Breast epithelium (tissue), 4 donors: ENCODE data around the gene SETD2. TPM values are rescaled to one million over a fixed set of nuclear protein-coding genes. Genes with fewer than 3 reads are reported as not detected.

ENCODE experiments used
- DNase-seq, 2 donors: peaks; one replicate each; pipeline ENCODE4 v3.0.0-alpha.2; 2019; ENCODE audit warnings: low spot score in 2 of 2
- H3K27ac ChIP-seq, 2 donors: fragments of 200-600 bp; sonication (generic) in 1 of 2; one replicate each; pipeline ENCODE4 v1.5.1; 2016 to 2019; ENCODE audit warnings: mild to moderate bottlenecking in 1 of 2
- H3K27me3 ChIP-seq, 2 donors: fragments of 200-600 bp; sonication (generic) in 1 of 2; one replicate each; pipeline versions ENCODE4 v1.5.1 to v1.6.0; 2017 to 2019; ENCODE audit warnings: control low read depth in 1 of 2, mild to moderate bottlenecking in 1 of 2
- H3K36me3 ChIP-seq: fragments of 200-600 bp; one replicate; pipeline ENCODE4 v1.5.1; 2019
- H3K4me1 ChIP-seq, 2 donors: fragments of 200-600 bp; sonication (generic); one replicate each; pipeline ENCODE4 v1.5.1; 2016 to 2019; ENCODE audit warnings: control low read depth in 1 of 2
- H3K4me3 ChIP-seq, 3 donors: fragments of 200-600 bp; sonication (generic); 1 replicate in 2 of 3; 2 replicates in 1 of 3; pipeline ENCODE4 v1.5.1; 2016 to 2019; ENCODE audit warnings: mild to moderate bottlenecking in 3 of 3, moderate library complexity in 2 of 3
- H3K9me3 ChIP-seq, 2 donors: fragments of 200-600 bp; sonication (generic) in 1 of 2; one replicate each; pipeline ENCODE4 v1.5.1; 2016 to 2019; ENCODE audit warnings: control low read depth in 1 of 2
- CTCF ChIP-seq, 3 donors: fragments of 450-650 bp; IDR thresholded peaks; one replicate each; pipeline ENCODE4 v1.5.1; 2016 to 2017; ENCODE audit warnings: antibody characterized with exemption in 3 of 3, mild to moderate bottlenecking in 3 of 3, moderate library complexity in 3 of 3
- POLR2A ChIP-seq: fragments of 450-650 bp; IDR thresholded peaks from one replicate; pipeline ENCODE4 v1.6.1; 2016; ENCODE audit warnings: antibody characterized with exemption, mild to moderate bottlenecking, moderate library complexity
- POLR2AphosphoS5 ChIP-seq, 3 donors: sonication (generic); formaldehyde crosslinking; IDR thresholded peaks; one replicate each; pipeline ENCODE4 v1.6.1; 2017; ENCODE audit warnings: antibody characterized with exemption in 3 of 3
- intact Hi-C: fragments of 100-400 bp; cut with DNase I; formaldehyde crosslinking; loops from one replicate; pipeline ENCODE4 v1.15.1; 2023; ENCODE audit warnings: low total_unique reads
- total RNA-seq, 3 donors: library from RNA; depleted of rRNA; stranded (reverse); fragments of >200 nt; gene quantifications; one replicate each; pipeline ENCODE4 v1.1.0, GENCODE V29; 2016

SETD2 gene
- total RNA-seq, 3 donors from 2014 or later = 59.8 to 87.8 (median 74.4) TPM

GRCh38 chr3:46990573-46991374, 173.1 kb downstream of the SETD2 start:
- H3K27me3 ChIP-seq = no peaks in the 10 kb centered on the region
- H3K9me3 ChIP-seq = no peaks in the 10 kb centered on the region
- no peak for TF ChIP-seq POLR2AphosphoS5 (IDR thresholded peaks at IDR 0.05)
- no peak for TF ChIP-seq CTCF (IDR thresholded peaks at IDR 0.05)
- TF ChIP-seq POLR2A = no peak
- H3K36me3 ChIP-seq = no peaks in the 10 kb centered on the region
- H3K4me1 ChIP-seq = no peaks in the 10 kb centered on the region
- no peak for DNase-seq
- H3K27ac ChIP-seq = no peak overlapping the region
- intact Hi-C loops = no loop called here
- H3K4me3 ChIP-seq = no peak overlapping the region

DNA sequence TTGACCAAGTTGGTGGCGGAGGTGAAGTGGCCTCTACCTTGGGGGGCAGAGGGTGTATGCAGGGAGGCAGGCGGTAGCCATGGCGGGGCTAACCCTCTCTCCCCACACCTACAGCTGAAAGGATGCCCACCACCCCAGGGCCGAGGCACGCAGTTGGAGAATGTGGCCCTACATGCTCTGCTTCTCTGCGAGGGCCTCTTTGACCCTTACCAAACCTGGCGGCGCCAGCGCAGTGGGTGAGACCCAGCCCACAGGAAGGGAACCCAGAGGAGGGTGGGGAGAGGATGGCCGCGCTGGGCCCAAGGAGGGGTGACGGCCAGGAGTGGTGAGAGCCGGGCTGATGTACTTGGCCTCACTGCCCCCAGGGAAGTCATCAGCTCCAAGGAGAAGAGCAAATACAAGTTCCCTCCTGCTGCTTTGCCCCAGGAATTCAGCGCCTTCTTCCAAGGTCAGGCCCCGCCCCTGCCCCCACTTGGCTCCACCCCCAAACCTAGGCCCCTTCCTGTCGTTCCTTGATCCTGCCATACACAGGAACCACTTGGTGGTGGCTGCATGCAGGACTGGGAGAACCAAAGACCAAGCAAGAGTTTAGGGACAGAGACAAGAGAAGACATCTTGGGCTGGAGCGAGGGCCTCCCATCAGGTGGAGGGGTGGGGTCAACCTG, 174.6 kb downstream of the SETD2 start:
- H3K4me1 ChIP-seq = no peaks in the 10 kb centered on the region
- H3K27me3 ChIP-seq = no peaks in the 10 kb centered on the region
- H3K9me3 ChIP-seq = no peaks in the 10 kb centered on the region
- H3K27ac ChIP-seq = no peak overlapping the region
- no peaks in the 10 kb centered on the region for H3K36me3 ChIP-seq
- TF ChIP-seq POLR2AphosphoS5 (IDR thresholded peaks at IDR 0.05) = no peak
- no peak for TF ChIP-seq POLR2A
- TF ChIP-seq CTCF (IDR thresholded peaks at IDR 0.05) = no peak
- no peak overlapping the region for H3K4me3 ChIP-seq
- no peak for DNase-seq
- intact Hi-C loops = no loop called here

DNA sequence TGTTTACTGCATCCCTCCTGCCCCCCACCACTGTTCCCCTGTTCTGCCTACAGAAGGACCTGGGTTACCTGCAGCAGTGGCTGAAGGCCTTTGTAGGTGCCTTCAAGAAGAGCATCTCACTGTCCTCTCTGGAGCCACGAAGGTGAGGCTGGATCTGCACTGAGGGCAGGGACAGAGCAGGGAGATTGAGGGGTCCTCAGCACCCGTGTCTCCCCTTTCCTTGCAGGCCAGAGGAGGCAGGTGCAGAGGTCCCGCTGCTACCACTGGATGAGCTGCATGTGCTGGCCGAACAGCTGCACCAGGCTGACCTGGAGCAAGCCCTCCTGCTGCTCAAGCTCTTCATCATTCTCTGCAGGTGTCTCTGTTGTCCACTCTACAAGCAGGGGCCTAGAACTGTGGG, 175.3 kb downstream of the SETD2 start:
- Histone ChIP-seq H3K36me3 (no peaks in the 10 kb centered on the region), H3K27ac (peak overlapping the region in 1 of 2 donors; percentile 57), H3K4me1 (no peaks in the 10 kb centered on the region), H3K4me3 (no peak overlapping the region), H3K9me3 (no peaks in the 10 kb centered on the region), H3K27me3 (no peaks in the 10 kb centered on the region)
- TF ChIP-seq CTCF (IDR thresholded peaks at IDR 0.05) = no peak
- no peak for TF ChIP-seq POLR2A
- TF ChIP-seq POLR2AphosphoS5 (IDR thresholded peaks at IDR 0.05) = no peak
- DNase-seq = no peak
- intact Hi-C loops = no loop called here

DNA sequence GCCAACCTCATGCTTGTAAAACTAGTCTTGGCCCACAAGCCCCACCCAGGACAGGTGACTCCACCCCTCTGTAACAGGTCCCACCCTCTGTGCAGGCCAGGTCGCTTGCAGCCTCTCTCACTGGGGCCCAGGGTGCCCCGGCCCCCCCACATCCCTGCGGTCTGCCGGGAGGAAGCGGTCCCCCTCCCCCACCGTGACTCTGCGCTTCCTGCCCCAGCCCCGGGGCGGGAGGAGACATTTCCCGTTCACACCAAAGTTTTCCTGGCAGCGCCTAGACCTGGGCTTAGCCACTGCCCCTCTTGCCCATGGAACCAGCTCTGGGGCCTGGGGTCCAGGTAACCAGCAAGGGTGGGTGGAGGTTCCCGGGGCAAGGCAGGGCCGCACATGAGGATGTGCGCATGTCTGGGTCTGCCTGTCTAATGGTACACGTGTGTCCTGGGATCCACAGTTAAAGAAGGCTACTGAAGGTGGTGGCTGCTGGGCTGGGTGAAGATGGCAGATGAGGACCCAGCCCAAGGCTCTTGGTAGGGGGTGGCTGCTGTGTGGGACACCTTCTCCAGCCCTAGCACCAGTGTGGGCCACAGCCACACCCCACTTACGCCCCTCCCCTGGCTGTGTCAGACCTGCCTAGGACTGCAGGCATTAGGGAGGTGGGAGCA, 176.0 kb downstream of the SETD2 start:
- H3K36me3 ChIP-seq = no peaks in the 10 kb centered on the region
- peak overlapping the region in 1 of 3 donors; percentile 30 for H3K4me3 ChIP-seq
- intact Hi-C loops = no loop called here
- no peaks in the 10 kb centered on the region for H3K9me3 ChIP-seq
- H3K27ac ChIP-seq = peak overlapping the region in 1 of 2 donors; percentile 57
- DNase-seq = no peak
- no peaks in the 10 kb centered on the region for H3K4me1 ChIP-seq
- H3K27me3 ChIP-seq = no peaks in the 10 kb centered on the region
- TF ChIP-seq POLR2AphosphoS5 (IDR thresholded peaks at IDR 0.05) (peak in 1 of 3 donors; percentile 26), POLR2A (no peak)

GRCh38 chr3:46987319-46987742, 176.6 kb downstream of the SETD2 start:
- no peak for DNase-seq
- no peaks in the 10 kb centered on the region for H3K27me3 ChIP-seq
- H3K36me3 ChIP-seq = no peaks in the 10 kb centered on the region
- H3K27ac ChIP-seq = peak overlapping the region in 1 of 2 donors; percentile 57
- intact Hi-C loops = no loop called here
- TF ChIP-seq CTCF (IDR thresholded peaks at IDR 0.05) = no peak
- no peaks in the 10 kb centered on the region for H3K9me3 ChIP-seq
- no peak overlapping the region for H3K4me3 ChIP-seq
- peaks cover under 1 to 3% of the 10 kb centered on the region in 2 donors for H3K4me1 ChIP-seq
